HAP-1 (cell line): ENCODE measurements around the gene REG1B.

ENCODE experiments used
- DNase-seq, 2 experiments: peaks; one replicate each; pipeline ENCODE4 v3.0.0-alpha.2; 2016 to 2020; ENCODE audit warnings: low spot score in 2 of 2
- H3K27me3 ChIP-seq: fragments of 250-450 bp; sonication (Bioruptor Pico); 2 replicates; pipeline ENCODE4 v1.5.1; 2020; ENCODE audit warnings: low read depth, mild to moderate bottlenecking, moderate library complexity
- H3K36me3 ChIP-seq: fragments of 250-450 bp; sonication (Bioruptor Pico); replicated peaks from 2 replicates; pipeline ENCODE4 v1.5.1; 2020; ENCODE audit warnings: mild to moderate bottlenecking
- H3K4me1 ChIP-seq: fragments of 250-450 bp; sonication (Bioruptor Pico); 2 replicates; pipeline ENCODE4 v1.5.1; 2020; ENCODE audit warnings: mild to moderate bottlenecking
- H3K4me3 ChIP-seq: fragments of 250-450 bp; sonication (Bioruptor Pico); 2 replicates; pipeline ENCODE4 v1.5.1; 2020; ENCODE audit warnings: mild to moderate bottlenecking, moderate library complexity
- H3K9me3 ChIP-seq: fragments of 250-450 bp; sonication (Bioruptor Pico); 2 replicates; pipeline ENCODE4 v1.5.1; 2020; ENCODE audit warnings: mild to moderate bottlenecking, moderate library complexity
- in situ Hi-C: fragments of 300-500 bp; cut with MboI; formaldehyde crosslinking; loops from 3 replicates; pipeline ENCODE4 v1.14.3; 2020; ENCODE audit warnings: low sequenced_read_pairs, inconsistent platforms, mixed read lengths

The REG1B gene

GRCh38 chr2:79087785-79088364 lies at the start of gene REG1B:
TSS of gene REG1B (minus strand) at chr2:79087993. CDS start at chr2:79087612, 381 bp downstream.
- DNase-seq: no peak
- Histone ChIP-seq H3K4me1 (no peaks in the 10 kb centered on the region), H3K36me3 (no peaks in the 10 kb centered on the region), H3K9me3 (no peaks in the 10 kb centered on the region), H3K4me3 (no peak within 1 kb of the TSS), H3K27me3 (no peaks in the 10 kb centered on the region)
- in situ Hi-C loops: no loop called here

- no peaks in the 10 kb centered on the region for H3K27me3 ChIP-seq
- no peaks in the 10 kb centered on the region for H3K36me3 ChIP-seq
- H3K4me1 ChIP-seq: no peaks in the 10 kb centered on the region
- no peak for DNase-seq
- in situ Hi-C loops: no loop called here
- H3K9me3 ChIP-seq: no peaks in the 10 kb centered on the region
- H3K4me3 ChIP-seq: no peak overlapping the region
These were observed 43.9 kb upstream of the REG1B start for GRCh38 chr2:79131687-79132086.

GRCh38 chr2:79129804-79130203 lies 42.0 kb upstream of the REG1B start:
- DNase-seq: no peak
- in situ Hi-C loops: no loop called here
- Histone ChIP-seq H3K4me1 (no peaks in the 10 kb centered on the region), H3K4me3 (no peak overlapping the region), H3K9me3 (no peaks in the 10 kb centered on the region), H3K36me3 (no peaks in the 10 kb centered on the region), H3K27me3 (no peaks in the 10 kb centered on the region)

- Histone ChIP-seq H3K27me3 (no peaks in the 10 kb centered on the region), H3K4me3 (no peak overlapping the region), H3K4me1 (no peaks in the 10 kb centered on the region), H3K36me3 (no peaks in the 10 kb centered on the region), H3K9me3 (no peaks in the 10 kb centered on the region)
- in situ Hi-C loops: no loop called here
- DNase-seq: no peak
These were observed 41.5 kb upstream of the REG1B start for GRCh38 chr2:79129260-79129659.

GRCh38 chr2:79128406-79128805 lies 40.6 kb upstream of the REG1B start:
- Histone ChIP-seq H3K36me3 (no peaks in the 10 kb centered on the region), H3K4me1 (no peaks in the 10 kb centered on the region), H3K9me3 (no peaks in the 10 kb centered on the region), H3K27me3 (no peaks in the 10 kb centered on the region), H3K4me3 (no peak overlapping the region)
- in situ Hi-C loops: no loop called here
- DNase-seq: no peak

- Histone ChIP-seq H3K4me3 (no peak overlapping the region), H3K36me3 (no peaks in the 10 kb centered on the region), H3K4me1 (no peaks in the 10 kb centered on the region), H3K27me3 (no peaks in the 10 kb centered on the region), H3K9me3 (no peaks in the 10 kb centered on the region)
- DNase-seq: no peak
- in situ Hi-C loops: no loop called here
These were observed 37.9 kb upstream of the REG1B start for GRCh38 chr2:79125721-79125985.

GRCh38 chr2:79124907-79125720 lies 37.3 kb upstream of the REG1B start:
- H3K9me3 ChIP-seq: no peaks in the 10 kb centered on the region
- no peaks in the 10 kb centered on the region for H3K36me3 ChIP-seq
- no peaks in the 10 kb centered on the region for H3K4me1 ChIP-seq
- H3K27me3 ChIP-seq: no peaks in the 10 kb centered on the region
- in situ Hi-C loops: no loop called here
- DNase-seq: no peak
- H3K4me3 ChIP-seq: no peak overlapping the region

- H3K4me1 ChIP-seq: no peaks in the 10 kb centered on the region
- no peak overlapping the region for H3K4me3 ChIP-seq
- in situ Hi-C loops: no loop called here
- H3K9me3 ChIP-seq: no peaks in the 10 kb centered on the region
- H3K27me3 ChIP-seq: no peaks in the 10 kb centered on the region
- no peak for DNase-seq
- no peaks in the 10 kb centered on the region for H3K36me3 ChIP-seq
These were observed 34.9 kb upstream of the REG1B start for GRCh38 chr2:79122676-79123075.

GRCh38 chr2:79120194-79120713 lies 32.5 kb upstream of the REG1B start, which contains the start of gene REG1A:
TSS of gene REG1A (plus strand) at chr2:79120488. CDS start at chr2:79120862, 374 bp downstream.
- in situ Hi-C loops: no loop called here
- Histone ChIP-seq H3K9me3 (no peaks in the 10 kb centered on the region), H3K27me3 (no peaks in the 10 kb centered on the region), H3K4me3 (no peak within 1 kb of the TSS), H3K36me3 (no peaks in the 10 kb centered on the region), H3K4me1 (no peaks in the 10 kb centered on the region)
- DNase-seq: no peak

GRCh38 chr2:79116997-79117928 lies 29.5 kb upstream of the REG1B start:
- Histone ChIP-seq H3K27me3 (no peaks in the 10 kb centered on the region), H3K4me1 (no peaks in the 10 kb centered on the region), H3K9me3 (no peaks in the 10 kb centered on the region), H3K36me3 (no peaks in the 10 kb centered on the region), H3K4me3 (no peak overlapping the region)
- no peak for DNase-seq
- in situ Hi-C loops: no loop called here

- in situ Hi-C loops: no loop called here
- H3K4me3 ChIP-seq: no peak overlapping the region
- H3K9me3 ChIP-seq: no peaks in the 10 kb centered on the region
- H3K36me3 ChIP-seq: no peaks in the 10 kb centered on the region
- DNase-seq: no peak
- H3K27me3 ChIP-seq: no peaks in the 10 kb centered on the region
- H3K4me1 ChIP-seq: no peaks in the 10 kb centered on the region
These were observed 27.2 kb upstream of the REG1B start for GRCh38 chr2:79114797-79115494.

- H3K9me3 ChIP-seq: no peaks in the 10 kb centered on the region
- in situ Hi-C loops: no loop called here
- DNase-seq: no peak
- no peaks in the 10 kb centered on the region for H3K36me3 ChIP-seq
- H3K27me3 ChIP-seq: no peaks in the 10 kb centered on the region
- H3K4me3 ChIP-seq: no peak overlapping the region
- no peaks in the 10 kb centered on the region for H3K4me1 ChIP-seq
These were observed 24.5 kb upstream of the REG1B start for GRCh38 chr2:79112269-79112668.

- in situ Hi-C loops: no loop called here
- Histone ChIP-seq H3K4me3 (no peak overlapping the region), H3K4me1 (no peaks in the 10 kb centered on the region), H3K9me3 (no peaks in the 10 kb centered on the region), H3K27me3 (no peaks in the 10 kb centered on the region), H3K36me3 (no peaks in the 10 kb centered on the region)
- DNase-seq: no peak
These were observed 17.5 kb upstream of the REG1B start for GRCh38 chr2:79105259-79105658.
